Hepatocyte (in vitro differentiated cells): ENCODE results near the gene KIRREL1.

ENCODE experiments used
- EZH2 ChIP-seq: fragments of 200-600 bp; sonication (generic); IDR thresholded peaks from 2 replicates; pipeline ENCODE4 v1.6.1; 2016; ENCODE audit warnings: antibody characterized with exemption, mild to moderate bottlenecking, borderline replicate concordance
- TF ChIP-seq, protein P1 (sequence below): fragments of 200-600 bp; sonication (generic); IDR thresholded peaks from 2 replicates; pipeline ENCODE4 v1.5.1; 2016; ENCODE audit warnings: antibody characterized with exemption, mild to moderate bottlenecking; ENCODE audit not compliant: poor library complexity

GRCh38 chr1:157993147-157993917 lies at the start of gene KIRREL1:
- TF ChIP-seq, protein P1, sequence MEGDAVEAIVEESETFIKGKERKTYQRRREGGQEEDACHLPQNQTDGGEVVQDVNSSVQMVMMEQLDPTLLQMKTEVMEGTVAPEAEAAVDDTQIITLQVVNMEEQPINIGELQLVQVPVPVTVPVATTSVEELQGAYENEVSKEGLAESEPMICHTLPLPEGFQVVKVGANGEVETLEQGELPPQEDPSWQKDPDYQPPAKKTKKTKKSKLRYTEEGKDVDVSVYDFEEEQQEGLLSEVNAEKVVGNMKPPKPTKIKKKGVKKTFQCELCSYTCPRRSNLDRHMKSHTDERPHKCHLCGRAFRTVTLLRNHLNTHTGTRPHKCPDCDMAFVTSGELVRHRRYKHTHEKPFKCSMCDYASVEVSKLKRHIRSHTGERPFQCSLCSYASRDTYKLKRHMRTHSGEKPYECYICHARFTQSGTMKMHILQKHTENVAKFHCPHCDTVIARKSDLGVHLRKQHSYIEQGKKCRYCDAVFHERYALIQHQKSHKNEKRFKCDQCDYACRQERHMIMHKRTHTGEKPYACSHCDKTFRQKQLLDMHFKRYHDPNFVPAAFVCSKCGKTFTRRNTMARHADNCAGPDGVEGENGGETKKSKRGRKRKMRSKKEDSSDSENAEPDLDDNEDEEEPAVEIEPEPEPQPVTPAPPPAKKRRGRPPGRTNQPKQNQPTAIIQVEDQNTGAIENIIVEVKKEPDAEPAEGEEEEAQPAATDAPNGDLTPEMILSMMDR, result no peak
- TF ChIP-seq EZH2, result no peak
